ENCODE data around the gene KCNH2. TPM values are rescaled to one million over a fixed set of nuclear protein-coding genes. Genes with fewer than 3 reads are reported as not detected.

KCNH2 gene
- total RNA-seq, 1 experiment from 2014 or later = 0.30 TPM

- DNase-seq (ENCODE audit: low read depth) = peak; percentile 22
Measured at GRCh38 chr7:150904011-150904909, 73.9 kb downstream of the KCNH2 start.

GRCh38 chr7:150903606-150904005 is 74.5 kb downstream of the KCNH2 start:
- peak; percentile 97 for DNase-seq (ENCODE audit: low read depth)

- no peak for DNase-seq (ENCODE audit: low read depth)
Measured at GRCh38 chr7:150902078-150903033, 75.8 kb downstream of the KCNH2 start.

GRCh38 chr7:150901160-150902035 is 76.7 kb downstream of the KCNH2 start:
- DNase-seq (ENCODE audit: low read depth) = no peak

GRCh38 chr7:150900675-150901074 is 77.4 kb downstream of the KCNH2 start:
- no peak for DNase-seq (ENCODE audit: low read depth)

GRCh38 chr7:150898475-150899011 is 79.6 kb downstream of the KCNH2 start:
- DNase-seq (ENCODE audit: low read depth) = peak; percentile 72

GRCh38 chr7:150897502-150898474 is 80.3 kb downstream of the KCNH2 start:
- no peak for DNase-seq (ENCODE audit: low read depth)

- no peak for DNase-seq (ENCODE audit: low read depth)
Measured at GRCh38 chr7:150896562-150897209, 81.4 kb downstream of the KCNH2 start.

GRCh38 chr7:150895809-150896208 is 82.3 kb downstream of the KCNH2 start:
- peak; percentile 12 for DNase-seq (ENCODE audit: low read depth)

Other genes starting within 250 kb of the KCNH2 start
- gene GIMAP5, start 240.9 kb downstream of the KCNH2 start, total RNA-seq (2014; rRNA removed; shearing (Covaris generic)) = not detected in 2 replicates
- not detected in 2 replicates for gene TMEM176B, start 178.0 kb downstream of the KCNH2 start, total RNA-seq (2014; rRNA removed; shearing (Covaris generic))
- 0.34 TPM in 1 of 2 replicates, not detected in the other for gene TMEM176A, start 177.6 kb downstream of the KCNH2 start, total RNA-seq (2014; rRNA removed; shearing (Covaris generic))
- gene AOC1, start 125.8 kb downstream of the KCNH2 start, total RNA-seq (2014; rRNA removed; shearing (Covaris generic)) = 0.17 TPM in 1 of 2 replicates, not detected in the other
- gene NOS3, start 12.7 kb upstream of the KCNH2 start, total RNA-seq (2014; rRNA removed; shearing (Covaris generic)) = not detected in 2 replicates
- gene ATG9B, start 46.2 kb upstream of the KCNH2 start, total RNA-seq (2014; rRNA removed; shearing (Covaris generic)) = not detected in 2 replicates
- gene ABCB8, start 50.1 kb upstream of the KCNH2 start, total RNA-seq (2014; rRNA removed; shearing (Covaris generic)) = 24.2 and 29.0 TPM in 2 replicates
- gene ASIC3, start 70.2 kb upstream of the KCNH2 start, total RNA-seq (2014; rRNA removed; shearing (Covaris generic)) = 0.20 and 0.22 TPM in 2 replicates
- gene CDK5, start 79.6 kb upstream of the KCNH2 start, total RNA-seq (2014; rRNA removed; shearing (Covaris generic)) = 36.6 and 54.2 TPM in 2 replicates
- gene SLC4A2, start 81.3 kb upstream of the KCNH2 start, total RNA-seq (2014; rRNA removed; shearing (Covaris generic)) = 101 and 105 TPM in 2 replicates
- 73.7 and 97.9 TPM in 2 replicates for gene FASTK, start 102.5 kb upstream of the KCNH2 start, total RNA-seq (2014; rRNA removed; shearing (Covaris generic))
- gene TMUB1, start 105.2 kb upstream of the KCNH2 start, total RNA-seq (2014; rRNA removed; shearing (Covaris generic)) = 73.4 and 80.3 TPM in 2 replicates
- 35.1 and 36.7 TPM in 2 replicates for gene AGAP3, start 108.2 kb upstream of the KCNH2 start, total RNA-seq (2014; rRNA removed; shearing (Covaris generic))
- gene GBX1, start 189.4 kb upstream of the KCNH2 start, total RNA-seq (2014; rRNA removed; shearing (Covaris generic)) = not detected in 2 replicates
- not detected in 2 replicates for gene ASB10, start 208.9 kb upstream of the KCNH2 start, total RNA-seq (2014; rRNA removed; shearing (Covaris generic))
- not detected in 2 replicates for gene H2BK1, start 232.2 kb upstream of the KCNH2 start, total RNA-seq (2014; rRNA removed; shearing (Covaris generic))
- 65.0 and 74.0 TPM in 2 replicates for gene ABCF2, start 248.9 kb upstream of the KCNH2 start, total RNA-seq (2014; rRNA removed; shearing (Covaris generic))

Measured in M059J (cell line).